HG02759 (cell line): Measurements from ENCODE around the gene ADCY3.

ENCODE experiments used
- ATAC-seq: cut with Tn5 transposase; IDR thresholded peaks from one replicate; pipeline ENCODE4 v1.9.1; 2021; ENCODE audit warnings: mild to moderate bottlenecking, moderate library complexity; ENCODE audit not compliant: unreplicated experiment

Gene ADCY3

GRCh38 chr2:24906466-24906865, 13.6 kb downstream of the ADCY3 start:
- no peak for ATAC-seq

GRCh38 chr2:24903161-24904103, 16.6 kb downstream of the ADCY3 start:
- ATAC-seq, result no peak

GRCh38 chr2:24899361-24899910, 20.6 kb downstream of the ADCY3 start:
- no peak for ATAC-seq

GRCh38 chr2:24898122-24899109, 21.6 kb downstream of the ADCY3 start:
- no peak for ATAC-seq

GRCh38 chr2:24894750-24895149, 25.3 kb downstream of the ADCY3 start:
- ATAC-seq, result no peak

GRCh38 chr2:24893934-24894333, 26.1 kb downstream of the ADCY3 start:
- no peak for ATAC-seq

- ATAC-seq, result no peak
These were observed 27.1 kb downstream of the ADCY3 start for GRCh38 chr2:24892928-24893327.

- no peak for ATAC-seq
These were observed 28.8 kb downstream of the ADCY3 start for GRCh38 chr2:24891201-24891600.

- no peak for ATAC-seq
These were observed 30.8 kb downstream of the ADCY3 start for GRCh38 chr2:24889221-24889620.

GRCh38 chr2:24888177-24888576, 31.9 kb downstream of the ADCY3 start:
- no peak for ATAC-seq

GRCh38 chr2:24887307-24887874, 32.6 kb downstream of the ADCY3 start:
- no peak for ATAC-seq

- ATAC-seq, result no peak
These were observed 33.2 kb downstream of the ADCY3 start for GRCh38 chr2:24886691-24887304.

- ATAC-seq, result no peak
These were observed 33.9 kb downstream of the ADCY3 start for GRCh38 chr2:24886126-24886501.

GRCh38 chr2:24885221-24886125, 34.6 kb downstream of the ADCY3 start:
- no peak for ATAC-seq

- ATAC-seq, result no peak
These were observed 36.1 kb downstream of the ADCY3 start for GRCh38 chr2:24883946-24884345.

- no peak for ATAC-seq
These were observed 38.4 kb downstream of the ADCY3 start for GRCh38 chr2:24881623-24882022.

- no peak for ATAC-seq
These were observed 38.9 kb downstream of the ADCY3 start for GRCh38 chr2:24881158-24881557.

- ATAC-seq, result no peak
These were observed 41.7 kb downstream of the ADCY3 start for GRCh38 chr2:24878341-24878740.

- no peak for ATAC-seq
These were observed 42.4 kb downstream of the ADCY3 start for GRCh38 chr2:24877646-24878045.
